Uterus (tissue), 2 donors: ENCODE data around the gene UVRAG.

Experiments used
- POLR2A ChIP-seq, 2 donors: fragments of 450-650 bp; IDR thresholded peaks; one replicate each; pipeline ENCODE4 v1.6.1; 2016; ENCODE audit warnings: antibody characterized with exemption in 2 of 2, mild to moderate bottlenecking in 1 of 2, moderate library complexity in 1 of 2
- TF ChIP-seq, protein P1 (sequence below), 4 experiments: fragments of 200-600 bp in 2 of 4; fragments of 450-650 bp in 2 of 4; sonication (generic) in 2 of 4; IDR thresholded peaks; one replicate each; pipeline ENCODE4 v1.5.1; 2016 to 2019; ENCODE audit warnings: antibody characterized with exemption in 4 of 4, mild to moderate bottlenecking in 2 of 4, moderate library complexity in 1 of 4

DNA sequence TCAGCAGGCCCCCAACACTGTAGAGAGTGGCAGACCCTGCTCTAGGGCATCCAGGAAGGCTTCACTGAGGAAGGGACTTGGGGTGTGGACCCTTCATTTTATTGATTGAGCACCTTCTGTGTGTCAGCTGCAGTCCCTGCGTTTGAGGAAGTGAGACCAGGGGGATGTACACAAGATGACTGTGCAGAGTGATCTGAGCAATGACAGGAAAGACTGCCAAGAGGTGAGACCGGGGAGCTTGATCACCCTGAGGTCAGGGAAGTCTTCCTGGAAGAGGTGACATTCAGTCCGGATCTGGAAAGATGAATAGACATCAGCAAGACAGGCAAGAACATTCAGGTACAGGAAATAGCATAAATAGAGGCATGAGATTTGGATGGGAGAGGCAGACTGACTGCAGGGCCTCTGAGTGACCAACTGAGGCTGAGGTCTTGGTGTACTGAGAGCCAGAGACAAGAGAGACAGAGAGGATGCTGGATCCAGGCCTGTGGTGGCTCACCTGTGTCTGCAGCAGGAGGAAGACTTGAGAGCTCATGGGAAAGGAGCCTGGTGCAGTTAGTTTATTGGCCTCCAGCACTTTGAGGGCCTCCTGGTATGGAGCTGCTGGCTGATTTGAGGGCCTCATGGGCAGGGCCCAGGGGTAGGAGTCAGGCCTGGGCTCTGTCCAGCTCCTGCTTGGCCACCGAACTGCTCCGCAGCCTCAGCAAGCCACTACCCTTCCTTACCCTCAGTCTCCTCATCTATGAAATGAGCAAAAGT, 41.2 kb upstream of the UVRAG start:
- TF ChIP-seq, protein P1, sequence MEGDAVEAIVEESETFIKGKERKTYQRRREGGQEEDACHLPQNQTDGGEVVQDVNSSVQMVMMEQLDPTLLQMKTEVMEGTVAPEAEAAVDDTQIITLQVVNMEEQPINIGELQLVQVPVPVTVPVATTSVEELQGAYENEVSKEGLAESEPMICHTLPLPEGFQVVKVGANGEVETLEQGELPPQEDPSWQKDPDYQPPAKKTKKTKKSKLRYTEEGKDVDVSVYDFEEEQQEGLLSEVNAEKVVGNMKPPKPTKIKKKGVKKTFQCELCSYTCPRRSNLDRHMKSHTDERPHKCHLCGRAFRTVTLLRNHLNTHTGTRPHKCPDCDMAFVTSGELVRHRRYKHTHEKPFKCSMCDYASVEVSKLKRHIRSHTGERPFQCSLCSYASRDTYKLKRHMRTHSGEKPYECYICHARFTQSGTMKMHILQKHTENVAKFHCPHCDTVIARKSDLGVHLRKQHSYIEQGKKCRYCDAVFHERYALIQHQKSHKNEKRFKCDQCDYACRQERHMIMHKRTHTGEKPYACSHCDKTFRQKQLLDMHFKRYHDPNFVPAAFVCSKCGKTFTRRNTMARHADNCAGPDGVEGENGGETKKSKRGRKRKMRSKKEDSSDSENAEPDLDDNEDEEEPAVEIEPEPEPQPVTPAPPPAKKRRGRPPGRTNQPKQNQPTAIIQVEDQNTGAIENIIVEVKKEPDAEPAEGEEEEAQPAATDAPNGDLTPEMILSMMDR (IDR thresholded peaks at IDR 0.05) = no peak
- TF ChIP-seq POLR2A (IDR thresholded peaks at IDR 0.05) = no peak
